GM12874 (cell line): ENCODE measurements around the gene RPIA.

ENCODE experiments used
- CTCF ChIP-seq: IDR thresholded peaks from 2 replicates; pipeline ENCODE4 v1.5.1; 2011; ENCODE audit warnings: low read depth, mild to moderate bottlenecking, control low read depth, low read length, moderate library complexity; ENCODE audit not compliant: insufficient read depth

The RPIA gene

GRCh38 chr2:88736437-88736836, 45.0 kb downstream of the RPIA start:
- TF ChIP-seq CTCF = no peak

GRCh38 chr2:88737385-88737784, 45.9 kb downstream of the RPIA start:
- no peak for TF ChIP-seq CTCF

GRCh38 chr2:88738271-88738670, 46.8 kb downstream of the RPIA start:
- no peak for TF ChIP-seq CTCF

- peak; percentile 84 for TF ChIP-seq CTCF
Measured at GRCh38 chr2:88739985-88740600, 48.6 kb downstream of the RPIA start.

GRCh38 chr2:88746929-88747490, 55.5 kb downstream of the RPIA start:
- no peak for TF ChIP-seq CTCF

- TF ChIP-seq CTCF = no peak
Measured at GRCh38 chr2:88747990-88748389, 56.5 kb downstream of the RPIA start.

- no peak for TF ChIP-seq CTCF
Measured at GRCh38 chr2:88751768-88752167, 60.3 kb downstream of the RPIA start.
